Measurements from ENCODE around the gene TMEM132C. TPM values are rescaled to one million over a fixed set of nuclear protein-coding genes. Genes with fewer than 3 reads are reported as not detected.

Gene TMEM132C
- total RNA-seq, 3 donors from 2014 or later (not counting 1 experiment from before 2014, with no cell fraction given), result 0.08 to 0.41 TPM; not detected in 1

DNA sequence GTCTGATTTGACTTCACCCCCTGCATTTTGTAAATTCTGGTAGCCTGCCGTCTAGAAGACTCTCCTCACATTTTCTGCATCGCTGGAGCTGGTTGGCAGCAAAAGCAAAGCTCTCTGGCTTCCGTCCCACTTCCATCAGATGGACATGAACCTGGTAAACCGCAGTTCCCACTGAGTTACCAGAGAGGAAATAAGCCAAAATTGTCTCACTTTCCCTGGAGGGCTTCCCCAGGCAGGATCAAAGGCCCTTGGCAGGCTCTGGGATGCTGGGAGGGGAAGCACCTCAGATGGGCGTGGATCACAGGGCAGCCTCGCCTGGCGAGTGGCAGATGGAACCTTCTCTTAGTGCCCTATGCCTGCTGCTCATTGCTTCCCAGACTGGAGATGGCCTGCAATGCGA lies 243.5 kb downstream of the TMEM132C start:
- H3K4me1 Mint-ChIP-seq, result no peaks in the 10 kb centered on the region
- H3K27ac ChIP-seq (ENCODE audit: low read length), result no peak overlapping the region
- no peaks in the 10 kb centered on the region for H3K9me3 ChIP-seq (ENCODE audit: control insufficient read depth, insufficient read depth, low read length)
- peaks cover 0 to 3% of the 10 kb centered on the region in 2 donors for H3K27me3 Mint-ChIP-seq (ENCODE audit: low read depth in 2 of 2)
- H3K36me3 ChIP-seq (ENCODE audit: control insufficient read depth, insufficient read depth, low read length), result no peaks in the 10 kb centered on the region
- H3K4me3 ChIP-seq (ENCODE audit: low read length), result no peak overlapping the region
- DNase-seq (no peak), ATAC-seq (no peak)
- no peaks in the 10 kb centered on the region for H3K9me3 Mint-ChIP-seq
- intact Hi-C loops (cut with micrococcal nuclease), result no loop called here
- H3K27ac Mint-ChIP-seq, result no peak overlapping the region
- TF ChIP-seq, protein P1, sequence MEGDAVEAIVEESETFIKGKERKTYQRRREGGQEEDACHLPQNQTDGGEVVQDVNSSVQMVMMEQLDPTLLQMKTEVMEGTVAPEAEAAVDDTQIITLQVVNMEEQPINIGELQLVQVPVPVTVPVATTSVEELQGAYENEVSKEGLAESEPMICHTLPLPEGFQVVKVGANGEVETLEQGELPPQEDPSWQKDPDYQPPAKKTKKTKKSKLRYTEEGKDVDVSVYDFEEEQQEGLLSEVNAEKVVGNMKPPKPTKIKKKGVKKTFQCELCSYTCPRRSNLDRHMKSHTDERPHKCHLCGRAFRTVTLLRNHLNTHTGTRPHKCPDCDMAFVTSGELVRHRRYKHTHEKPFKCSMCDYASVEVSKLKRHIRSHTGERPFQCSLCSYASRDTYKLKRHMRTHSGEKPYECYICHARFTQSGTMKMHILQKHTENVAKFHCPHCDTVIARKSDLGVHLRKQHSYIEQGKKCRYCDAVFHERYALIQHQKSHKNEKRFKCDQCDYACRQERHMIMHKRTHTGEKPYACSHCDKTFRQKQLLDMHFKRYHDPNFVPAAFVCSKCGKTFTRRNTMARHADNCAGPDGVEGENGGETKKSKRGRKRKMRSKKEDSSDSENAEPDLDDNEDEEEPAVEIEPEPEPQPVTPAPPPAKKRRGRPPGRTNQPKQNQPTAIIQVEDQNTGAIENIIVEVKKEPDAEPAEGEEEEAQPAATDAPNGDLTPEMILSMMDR (IDR thresholded peaks at IDR 0.05), result no peak
- H3K4me3 Mint-ChIP-seq, result no peak overlapping the region
- 82% methylated on average over 8 of the region's 8 CpGs for WGBS (ENCODE audit: insufficient coverage)
- no peaks in the 10 kb centered on the region for H3K36me3 Mint-ChIP-seq
- no peaks in the 10 kb centered on the region for H3K27me3 ChIP-seq (ENCODE audit: control insufficient read depth, insufficient read depth, low read length)
- no peaks in the 10 kb centered on the region for H3K4me1 ChIP-seq (ENCODE audit: control insufficient read depth, insufficient read depth, low read length)

DNA sequence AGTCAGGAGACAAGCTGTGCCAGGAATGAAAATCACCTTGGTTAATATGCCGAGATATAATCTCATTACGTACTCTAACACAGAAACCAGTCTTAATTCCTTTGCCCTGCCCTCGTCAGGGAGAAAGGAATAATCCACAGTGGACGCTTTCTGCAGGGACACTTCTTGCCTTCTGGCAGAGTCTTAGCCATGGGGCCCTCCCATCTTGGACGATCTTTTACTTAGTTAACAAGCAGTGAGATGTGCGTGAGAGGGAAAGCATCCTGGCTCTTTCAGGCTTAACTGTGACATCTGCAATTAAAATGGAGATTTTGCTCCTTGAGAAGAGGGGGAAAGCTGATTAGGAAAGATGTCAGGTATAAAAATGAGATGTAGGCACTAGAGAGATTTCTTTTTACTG lies 246.4 kb downstream of the TMEM132C start:
- no peak for ATAC-seq
- Mint-ChIP-seq H3K4me1 (no peaks in the 10 kb centered on the region), H3K9me3 (no peaks in the 10 kb centered on the region), H3K4me3 (no peak overlapping the region), H3K27ac (no peak overlapping the region), H3K36me3 (no peaks in the 10 kb centered on the region), H3K27me3 (ENCODE audit: low read depth in 2 of 2) (peaks cover 0 to 3% of the 10 kb centered on the region in 2 donors)
- intact Hi-C loops (cut with micrococcal nuclease), result no loop called here
- WGBS (ENCODE audit: insufficient coverage), result 77% methylated on average over 6 of the region's 6 CpGs
- Histone ChIP-seq H3K27me3 (ENCODE audit: control insufficient read depth, insufficient read depth, low read length) (no peaks in the 10 kb centered on the region), H3K4me3 (ENCODE audit: low read length) (no peak overlapping the region), H3K27ac (ENCODE audit: low read length) (no peak overlapping the region), H3K9me3 (ENCODE audit: control insufficient read depth, insufficient read depth, low read length) (no peaks in the 10 kb centered on the region), H3K36me3 (ENCODE audit: control insufficient read depth, insufficient read depth, low read length) (no peaks in the 10 kb centered on the region), H3K4me1 (ENCODE audit: control insufficient read depth, insufficient read depth, low read length) (no peaks in the 10 kb centered on the region)
- TF ChIP-seq, protein P1 (IDR thresholded peaks at IDR 0.05), result no peak
- DNase-seq, result no peak

DNA sequence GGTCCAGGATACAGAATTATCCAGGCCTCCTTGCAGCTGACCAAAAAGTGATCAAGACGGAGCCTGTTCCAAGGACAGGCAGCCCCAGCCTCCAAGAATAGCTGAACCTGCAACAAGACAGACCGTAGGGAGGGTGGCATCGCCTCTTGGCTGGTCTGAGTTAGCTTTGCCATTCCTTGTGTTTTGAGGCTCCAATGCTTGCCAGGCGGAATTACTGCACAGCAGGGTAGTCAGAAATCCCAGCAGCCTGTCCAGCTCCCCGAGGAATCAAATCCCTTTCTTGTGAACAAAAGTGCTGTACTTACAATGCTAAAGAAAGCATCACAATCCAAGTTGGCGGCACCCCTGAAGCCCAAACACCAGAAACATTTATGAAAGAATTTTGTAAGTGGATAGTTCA lies 246.9 kb downstream of the TMEM132C start:
- Histone ChIP-seq H3K27me3 (ENCODE audit: control insufficient read depth, insufficient read depth, low read length) (no peaks in the 10 kb centered on the region), H3K36me3 (ENCODE audit: control insufficient read depth, insufficient read depth, low read length) (no peaks in the 10 kb centered on the region), H3K9me3 (ENCODE audit: control insufficient read depth, insufficient read depth, low read length) (no peaks in the 10 kb centered on the region), H3K4me1 (ENCODE audit: control insufficient read depth, insufficient read depth, low read length) (no peaks in the 10 kb centered on the region), H3K4me3 (ENCODE audit: low read length) (no peak overlapping the region), H3K27ac (ENCODE audit: low read length) (no peak overlapping the region)
- Mint-ChIP-seq H3K9me3 (no peaks in the 10 kb centered on the region), H3K4me3 (no peak overlapping the region), H3K4me1 (no peaks in the 10 kb centered on the region), H3K27me3 (ENCODE audit: low read depth in 2 of 2) (peaks cover 0 to 3% of the 10 kb centered on the region in 2 donors), H3K36me3 (no peaks in the 10 kb centered on the region), H3K27ac (no peak overlapping the region)
- intact Hi-C loops (cut with micrococcal nuclease), result no loop called here
- no peak for ATAC-seq
- TF ChIP-seq, protein P1 (IDR thresholded peaks at IDR 0.05), result no peak
- WGBS (ENCODE audit: insufficient coverage), result 77% methylated on average over 5 of the region's 6 CpGs
- no peak for DNase-seq

DNA sequence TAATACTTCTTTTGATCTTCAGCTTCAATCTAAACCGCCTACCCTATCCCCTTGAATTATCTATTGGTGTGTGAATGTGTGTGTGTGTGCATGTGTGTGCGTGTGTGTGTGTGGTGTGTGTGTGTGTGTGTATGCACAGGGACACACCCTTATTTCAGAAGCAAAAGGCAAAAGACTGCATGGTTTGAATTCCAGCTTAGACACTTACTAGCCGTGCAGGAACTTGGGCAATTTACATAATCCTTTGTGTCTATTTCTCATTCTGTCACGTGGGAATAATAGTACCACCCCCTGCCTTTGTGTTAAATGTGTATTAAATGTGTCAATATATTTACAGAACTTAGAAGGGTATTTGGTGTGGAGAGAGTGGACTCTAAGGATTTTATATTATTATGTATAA lies 251.7 kb downstream of the TMEM132C start:
- TF ChIP-seq, protein P1 (IDR thresholded peaks at IDR 0.05), result no peak
- H3K27me3 Mint-ChIP-seq (ENCODE audit: low read depth in 2 of 2), result peaks cover 0 to 3% of the 10 kb centered on the region in 2 donors

More for the DNA sequence above, 251.7 kb downstream of the TMEM132C start:
- H3K4me3 ChIP-seq (ENCODE audit: low read length), result no peak overlapping the region
- no peak overlapping the region for H3K4me3 Mint-ChIP-seq
- no peaks in the 10 kb centered on the region for H3K4me1 ChIP-seq (ENCODE audit: control insufficient read depth, insufficient read depth, low read length)
- H3K27ac Mint-ChIP-seq, result no peak overlapping the region
- 55% methylated on average over 2 of the region's 4 CpGs for WGBS (ENCODE audit: insufficient coverage)
- no peaks in the 10 kb centered on the region for H3K36me3 ChIP-seq (ENCODE audit: control insufficient read depth, insufficient read depth, low read length)
- H3K36me3 Mint-ChIP-seq, result no peaks in the 10 kb centered on the region
- no peaks in the 10 kb centered on the region for H3K27me3 ChIP-seq (ENCODE audit: control insufficient read depth, insufficient read depth, low read length)
- intact Hi-C loops (cut with micrococcal nuclease), result no loop called here
- H3K27ac ChIP-seq (ENCODE audit: low read length), result no peak overlapping the region
- no peaks in the 10 kb centered on the region for H3K9me3 ChIP-seq (ENCODE audit: control insufficient read depth, insufficient read depth, low read length)
- ATAC-seq, result no peak
- DNase-seq, result no peak
- no peaks in the 10 kb centered on the region for H3K9me3 Mint-ChIP-seq
- H3K4me1 Mint-ChIP-seq, result no peaks in the 10 kb centered on the region

All from natural killer cell (primary cell).